Skin of body (tissue), 2 donors: Measurements from ENCODE around the gene GNB1L. TPM values are rescaled to one million over a fixed set of nuclear protein-coding genes. Genes with fewer than 3 reads are reported as not detected.

Experiments used
- DNase-seq: peaks from one replicate; lab custom pipeline; 2025; lab: John Stamatoyannopoulos, UW
- total RNA-seq: library from RNA; depleted of rRNA; stranded (reverse); fragments of >200 nt; gene quantifications from one replicate; pipeline ENCODE4 v1.2.3, GENCODE V29; 2014

The GNB1L gene, protein sequence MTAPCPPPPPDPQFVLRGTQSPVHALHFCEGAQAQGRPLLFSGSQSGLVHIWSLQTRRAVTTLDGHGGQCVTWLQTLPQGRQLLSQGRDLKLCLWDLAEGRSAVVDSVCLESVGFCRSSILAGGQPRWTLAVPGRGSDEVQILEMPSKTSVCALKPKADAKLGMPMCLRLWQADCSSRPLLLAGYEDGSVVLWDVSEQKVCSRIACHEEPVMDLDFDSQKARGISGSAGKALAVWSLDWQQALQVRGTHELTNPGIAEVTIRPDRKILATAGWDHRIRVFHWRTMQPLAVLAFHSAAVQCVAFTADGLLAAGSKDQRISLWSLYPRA
- 2.1 TPM for total RNA-seq

DNA sequence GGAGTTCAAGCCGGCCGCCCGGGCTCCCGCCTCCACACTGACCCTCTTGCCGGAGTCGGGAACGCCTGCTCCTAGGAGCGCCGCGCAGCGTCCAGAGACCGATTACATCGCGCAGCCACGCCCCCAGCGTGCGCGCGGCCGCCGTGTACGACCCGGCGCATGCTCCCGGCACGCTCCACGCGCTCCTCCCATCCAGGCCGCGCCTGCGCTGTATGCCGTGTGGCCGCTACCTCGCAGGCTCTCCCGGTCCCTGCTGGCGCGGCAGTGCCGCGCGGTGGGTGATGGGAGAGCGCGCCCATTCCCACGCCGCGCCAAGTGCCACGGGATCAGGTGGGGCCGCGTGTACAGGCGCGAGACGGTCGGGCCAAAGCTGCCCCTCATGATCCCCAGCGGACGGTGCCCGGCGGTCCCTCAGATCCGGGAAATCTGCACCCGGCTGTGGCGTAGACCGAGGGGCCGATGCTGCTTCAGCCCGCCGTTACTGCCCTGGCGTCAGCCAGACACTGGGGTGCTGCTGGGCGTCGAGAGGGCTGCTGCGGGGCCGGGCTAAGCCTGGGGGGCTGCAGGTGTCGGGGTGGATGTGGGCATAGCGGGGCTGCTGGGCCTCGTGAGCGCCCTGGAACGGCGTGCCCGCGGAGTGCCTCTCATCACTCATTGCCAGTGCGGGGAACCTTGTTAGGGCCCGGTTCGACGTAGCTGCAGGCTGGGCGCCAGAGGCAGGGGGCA lies at the start of gene GNB1L, which contains the start of gene RTL10:
GNB1L (minus strand) TSS at position 97 of the 726 bp plus-strand sequence. CDS start 33,519 bp downstream, outside the sequence.
RTL10 (minus strand) TSS at position 97 of the 726 bp plus-strand sequence. CDS start 2,613 bp downstream, outside the sequence.
- peak; percentile 97 for DNase-seq

DNA sequence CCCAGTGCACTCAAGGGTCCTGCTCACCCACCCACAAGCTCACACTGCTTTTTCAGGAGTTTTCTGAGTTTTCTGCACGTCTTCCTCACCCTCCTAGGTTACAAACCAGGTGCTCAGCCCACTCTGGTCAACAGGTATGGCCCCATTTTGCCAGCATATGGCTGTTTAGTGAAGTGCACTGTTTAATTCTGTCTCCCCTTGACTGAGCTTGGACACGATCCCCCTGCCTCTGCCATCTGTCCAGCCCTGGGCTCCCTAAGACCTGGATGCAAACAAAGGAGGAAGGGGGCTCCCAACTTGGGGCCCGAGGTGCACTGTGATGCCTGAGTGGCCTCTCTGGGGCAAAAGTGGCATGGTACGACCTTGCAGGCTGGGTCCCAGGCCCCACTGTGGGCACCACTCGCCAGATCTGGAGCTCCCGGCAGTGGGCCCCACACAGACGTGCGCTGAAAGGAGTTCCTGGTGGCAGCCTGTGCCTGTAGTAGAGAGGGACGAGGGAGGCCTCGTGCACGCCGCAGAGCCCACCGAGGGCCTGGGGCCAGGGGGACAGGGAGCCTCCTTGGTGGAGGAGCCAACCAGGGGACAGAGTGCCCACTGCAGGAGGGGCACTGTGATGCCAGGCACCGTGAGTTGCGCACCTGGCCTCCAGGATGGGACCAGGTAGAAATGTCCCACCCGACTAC lies 49.6 kb upstream of the GNB1L start:
- DNase-seq: no peak

DNA sequence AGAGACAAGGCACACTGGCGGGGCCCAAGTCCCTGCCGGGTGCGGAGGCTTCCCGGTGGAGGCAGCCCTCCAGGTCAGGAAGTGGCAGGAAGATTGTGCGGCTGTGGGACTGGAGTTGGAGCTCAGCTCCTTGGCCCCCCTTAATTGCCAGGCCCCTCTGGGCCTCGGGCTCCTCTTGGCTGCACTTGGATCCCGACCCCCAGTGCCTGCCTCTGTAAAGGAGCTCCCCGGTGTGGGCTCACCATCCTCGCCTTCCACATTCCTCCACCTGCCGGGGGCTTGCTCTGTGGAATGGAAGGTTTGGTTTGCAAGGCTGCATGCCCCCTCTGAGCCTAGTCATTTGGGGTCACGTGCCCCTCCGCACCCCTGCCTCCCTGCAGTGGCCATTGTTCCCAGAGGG lies 48.8 kb upstream of the GNB1L start:
- DNase-seq: no peak

DNA sequence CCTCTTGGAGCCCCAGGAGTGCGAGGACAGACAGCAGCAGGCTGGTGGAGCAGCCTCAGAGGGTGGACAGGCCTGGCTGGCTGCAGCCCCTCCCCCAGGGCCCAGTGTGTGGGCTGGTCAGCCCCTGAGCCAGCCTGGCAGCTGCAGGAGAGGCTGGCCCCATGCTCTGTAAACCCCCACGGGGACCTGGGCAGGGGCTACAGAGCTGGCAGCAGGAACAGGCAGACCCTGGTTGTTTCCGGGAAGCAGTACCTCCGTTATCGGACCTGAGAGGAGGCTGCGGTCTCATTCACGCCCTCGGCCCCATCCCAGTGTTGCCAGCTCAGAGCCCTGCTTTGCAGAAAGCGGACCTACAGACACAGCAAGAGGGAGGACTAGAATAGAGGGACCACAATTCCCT lies 48.4 kb upstream of the GNB1L start:
- no peak for DNase-seq

GRCh38 chr22:19902245-19902715 lies 47.6 kb upstream of the GNB1L start:
- no peak for DNase-seq

GRCh38 chr22:19901577-19902244 lies 47.0 kb upstream of the GNB1L start:
- DNase-seq: no peak

DNA sequence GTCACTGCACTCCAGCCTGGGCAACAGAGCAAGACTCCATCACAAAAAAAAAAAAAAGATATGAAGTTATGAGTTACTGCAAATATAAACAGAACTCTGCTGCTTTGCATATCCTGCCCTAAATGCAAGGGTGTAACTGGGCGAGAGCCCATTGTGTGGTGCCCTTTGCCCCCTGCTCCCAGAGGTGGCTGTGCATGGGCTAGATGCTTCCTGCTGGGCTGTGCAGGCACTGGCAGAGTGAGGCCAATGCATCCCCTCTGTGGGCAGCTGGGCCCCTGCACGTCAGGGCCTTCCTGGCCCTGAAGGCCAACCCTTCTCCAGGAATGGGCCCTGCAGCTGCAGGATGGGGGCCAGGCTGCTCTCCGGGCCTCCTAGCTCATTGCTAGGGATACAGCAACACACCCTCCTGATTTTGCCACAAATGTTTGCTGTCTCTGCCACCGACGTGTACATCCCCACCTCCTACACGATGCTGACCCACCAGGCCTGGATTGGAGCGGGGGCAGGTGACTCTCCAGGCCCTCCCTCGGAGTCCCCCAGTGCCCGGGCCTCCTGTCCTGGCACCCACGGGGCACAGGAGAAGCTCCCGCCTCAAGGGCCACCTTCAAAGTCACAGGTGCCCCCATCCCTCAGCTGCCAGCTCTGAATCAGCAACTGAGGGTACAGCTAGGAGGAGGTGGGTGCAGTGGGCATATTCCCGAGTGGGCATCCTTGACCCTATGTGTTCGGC lies 46.2 kb upstream of the GNB1L start:
- DNase-seq: no peak

GRCh38 chr22:19898831-19899567 lies 44.3 kb upstream of the GNB1L start:
- no peak for DNase-seq

DNA sequence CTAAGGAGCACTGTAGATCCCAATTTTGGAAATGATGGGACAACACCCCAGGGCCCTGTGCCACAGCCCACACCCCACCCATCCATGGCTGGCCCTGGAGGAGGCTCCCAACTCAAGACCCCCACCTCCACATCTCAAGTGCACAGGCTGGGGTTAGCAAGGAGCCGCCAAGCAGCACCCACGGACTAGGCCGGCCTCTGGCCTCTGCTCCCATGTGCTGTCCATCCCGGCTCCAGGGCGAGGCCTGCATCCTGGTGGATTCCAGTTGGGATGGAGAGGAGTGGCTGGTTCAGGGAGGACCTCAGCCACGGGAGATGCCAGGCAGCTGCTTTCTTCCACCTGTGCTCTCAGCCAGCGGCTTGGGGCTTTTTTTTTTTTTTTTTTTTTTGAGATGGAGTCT lies 43.5 kb upstream of the GNB1L start:
- no peak for DNase-seq

GRCh38 chr22:19897726-19898125 lies 43.1 kb upstream of the GNB1L start:
- DNase-seq: no peak

DNA sequence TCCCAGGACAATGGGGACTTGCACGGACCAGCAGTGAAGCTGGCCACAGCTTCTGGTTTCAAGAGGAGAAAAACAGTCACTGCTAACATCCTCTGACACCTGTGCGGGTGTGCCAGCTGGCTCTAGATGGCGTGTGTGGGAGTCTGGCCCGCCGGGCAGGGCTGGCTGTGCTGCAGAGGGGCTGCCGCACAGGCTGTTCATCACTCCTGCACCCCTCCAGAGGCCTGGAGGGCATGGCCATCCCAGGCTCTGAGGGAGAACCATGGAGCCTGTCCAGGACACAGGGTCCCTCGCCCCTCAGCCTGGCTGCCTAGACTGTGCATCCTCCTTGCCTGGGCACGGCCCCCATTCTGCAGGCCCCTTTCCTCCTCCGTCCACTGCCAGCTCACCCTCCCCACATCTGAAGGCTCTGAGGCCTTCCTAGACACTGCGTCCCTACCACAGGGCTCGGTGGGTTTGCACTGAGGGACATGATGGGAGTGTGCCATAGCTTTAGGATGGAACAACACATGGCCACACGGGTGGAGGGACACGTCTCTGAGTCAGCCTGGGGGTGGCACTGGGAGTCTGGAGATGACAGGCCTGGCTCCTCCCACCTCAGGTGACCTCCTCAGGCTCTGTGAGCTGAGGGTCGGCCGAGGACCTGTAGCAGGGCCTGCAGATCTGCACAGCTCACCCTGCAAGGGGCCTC lies 42.1 kb upstream of the GNB1L start:
- DNase-seq: no peak

DNA sequence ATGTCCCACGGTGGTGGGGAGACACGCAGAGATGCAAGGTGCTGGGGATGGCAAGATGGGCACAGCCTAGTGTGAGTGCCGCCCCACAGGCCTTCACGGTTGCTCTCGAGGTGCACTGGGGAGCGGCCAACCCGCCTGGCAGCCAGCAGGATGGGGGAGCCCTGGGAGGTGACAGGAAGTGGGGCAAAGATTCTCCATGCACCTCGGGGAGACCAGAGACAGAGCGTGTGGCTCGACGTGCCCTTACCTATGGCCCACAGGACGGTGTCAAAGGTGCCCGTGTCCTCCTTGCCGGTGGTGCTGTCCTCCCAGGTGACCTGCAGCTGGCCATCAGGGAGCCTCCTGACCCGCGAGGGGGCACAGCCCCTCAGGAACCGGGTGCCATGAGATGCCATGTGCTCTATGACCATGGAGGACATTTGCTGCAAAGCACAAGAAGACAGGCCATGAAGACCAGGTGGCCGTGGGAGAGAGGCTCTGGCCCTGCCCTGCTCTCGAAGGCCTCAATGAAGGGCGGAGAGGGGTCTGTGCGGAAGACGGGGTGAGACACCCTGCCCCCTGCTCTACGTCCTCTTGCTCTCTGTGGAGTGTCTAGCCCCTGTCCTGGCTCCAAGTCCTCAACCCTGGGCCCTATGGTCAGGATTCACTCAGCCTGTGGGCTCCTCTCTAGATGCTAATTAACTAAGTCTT lies 40.6 kb upstream of the GNB1L start:
- no peak for DNase-seq

DNA sequence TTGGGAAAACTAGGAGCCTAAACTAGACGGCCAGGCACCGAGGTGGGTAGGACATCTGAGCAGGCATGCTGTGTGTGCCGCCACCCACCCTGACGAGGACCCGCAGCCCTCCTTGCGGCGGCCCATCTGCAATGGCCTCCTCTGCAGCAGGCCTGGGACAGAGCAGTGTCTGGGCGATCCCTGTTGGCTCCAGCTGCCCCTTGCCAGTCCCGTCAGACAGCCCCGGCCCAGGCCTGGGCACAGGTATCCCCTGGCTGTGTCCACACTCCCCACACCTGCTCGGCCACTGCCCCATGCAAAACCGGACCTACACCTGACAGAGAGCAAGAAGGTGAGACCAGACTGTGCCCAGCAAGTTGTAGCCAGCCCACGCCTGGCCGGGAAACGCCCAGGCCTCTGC lies 38.7 kb upstream of the GNB1L start:
- DNase-seq: no peak

DNA sequence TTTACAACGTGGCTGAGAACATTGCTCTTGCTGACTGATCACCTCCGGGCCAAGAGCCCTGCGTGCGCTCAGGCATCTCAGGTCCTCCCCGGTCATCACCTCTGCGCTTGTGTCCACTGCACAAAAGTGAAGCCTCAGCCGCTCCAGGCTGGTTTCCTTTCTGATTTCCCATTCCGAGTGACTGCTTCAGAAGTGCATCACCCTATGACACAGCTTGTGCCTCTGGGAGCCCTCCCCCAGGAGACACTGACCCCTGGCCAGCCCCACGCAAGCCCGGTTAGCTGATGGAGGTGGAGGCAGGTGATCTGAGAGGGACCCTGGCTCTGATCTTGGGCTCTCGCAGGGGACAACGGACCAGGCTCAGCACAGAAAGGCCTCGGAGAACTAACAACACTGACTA lies 38.3 kb upstream of the GNB1L start:
- DNase-seq: no peak

GRCh38 chr22:19892257-19892879 lies 37.7 kb upstream of the GNB1L start:
- no peak for DNase-seq

DNA sequence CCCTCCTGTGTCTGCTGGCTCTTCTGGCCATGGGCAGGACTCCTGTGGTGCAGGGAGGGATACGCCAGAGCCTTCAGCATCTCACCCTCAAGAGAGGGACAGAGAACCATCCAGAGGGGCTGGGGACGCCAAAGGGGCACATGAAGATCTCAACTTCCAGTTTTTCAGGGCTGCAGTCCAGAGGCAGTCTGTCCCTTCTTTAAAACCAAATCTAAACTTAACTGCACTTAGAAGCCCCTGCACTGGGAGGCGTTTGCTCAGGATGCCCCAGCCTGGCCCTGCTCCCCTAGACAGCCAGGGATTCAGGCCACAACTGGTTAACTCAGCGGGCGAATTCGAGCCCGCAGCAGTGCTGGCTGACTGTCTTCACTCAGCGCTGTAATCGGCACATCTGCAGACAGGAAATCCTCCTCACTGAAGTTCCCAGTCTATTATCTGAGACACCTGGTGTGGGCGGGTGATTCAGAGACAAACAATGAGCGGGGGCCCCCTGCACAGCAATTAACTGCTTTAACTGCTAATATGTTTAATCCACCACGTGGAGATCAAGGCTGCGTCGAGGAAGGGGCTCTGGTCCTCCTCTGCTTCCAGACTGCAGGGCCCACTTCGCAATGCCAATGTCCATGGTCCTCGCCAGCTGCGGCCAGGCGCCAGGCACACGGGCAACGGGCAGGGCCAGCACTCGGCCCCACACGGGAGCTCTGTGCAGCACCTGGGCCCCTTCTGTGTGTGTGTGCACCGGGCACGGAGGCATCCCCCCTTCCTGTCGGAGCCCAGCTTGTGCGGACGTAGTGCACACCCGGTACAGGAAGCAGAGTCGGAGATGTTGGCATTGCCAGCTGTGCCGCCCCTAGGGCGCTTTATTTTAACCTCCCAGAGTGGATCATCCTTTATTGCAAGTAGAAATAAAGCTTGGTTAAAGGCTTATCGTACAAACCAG lies 36.9 kb upstream of the GNB1L start:
- DNase-seq: peak; percentile 29
